Measurements from ENCODE around the gene KCNH2. TPM values are rescaled to one million over a fixed set of nuclear protein-coding genes. Genes with fewer than 3 reads are reported as not detected.

KCNH2 gene
- total and polyA plus RNA-seq, 2 of the 8 experiments (the other 6 are each of a cell fraction or from before 2014, with no cell fraction given) = 8.0 to 15.0 TPM

DNA sequence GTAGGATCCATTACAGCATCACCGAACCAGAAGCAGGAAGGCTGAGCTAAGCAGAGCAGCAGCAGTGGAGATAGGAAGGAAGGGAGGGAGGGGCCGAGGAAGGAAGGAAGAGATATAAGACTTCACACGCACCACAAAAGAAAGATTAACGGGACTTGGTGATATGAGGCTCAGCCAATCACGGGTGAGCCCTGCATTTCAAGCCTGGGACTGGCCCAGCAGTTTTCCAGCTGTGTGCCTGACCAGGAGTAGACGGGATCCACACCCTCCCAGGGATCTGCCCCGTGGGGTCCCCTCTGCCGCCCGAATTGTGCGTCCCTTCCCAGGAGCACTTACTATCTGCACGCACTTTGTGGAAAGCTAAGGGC lies 30.0 kb upstream of the KCNH2 start (continued):
- no peak for TF ChIP-seq E2F6 (IDR thresholded peaks at IDR 0.05)
- no peak for TF ChIP-seq CBX5 (IDR thresholded peaks at IDR 0.05; ENCODE audit: low read depth, low read length)
- no peak for TF ChIP-seq SP2 (IDR thresholded peaks at IDR 0.05; ENCODE audit: low read length)
- TF ChIP-seq RBBP5 (IDR thresholded peaks at IDR 0.05; ENCODE audit: borderline replicate concordance, low read depth, low read length) = no peak
- TF ChIP-seq USF2 (IDR thresholded peaks at IDR 0.05; ENCODE audit: low read length) = no peak
- no peak for TF ChIP-seq MAFK (IDR thresholded peaks at IDR 0.05; ENCODE audit: low read depth, low read length)
- TF ChIP-seq PHF8 (conservative IDR thresholded peaks at IDR 0.05; ENCODE audit: low read depth, low read length) = no peak
- TF ChIP-seq TCF12 (IDR thresholded peaks at IDR 0.05; ENCODE audit: low read depth, low read length) = no peak
- no peak for TF ChIP-seq KDM4A (IDR thresholded peaks at IDR 0.05; ENCODE audit: low read depth, low read length, severe bottlenecking)

Measured in H1 (cell line).